GM12875 (cell line): Measurements from ENCODE around the gene NEURL4.

ENCODE experiments used
- H3K4me3 ChIP-seq: one replicate; pipeline ENCODE4 v1.5.1; 2011; ENCODE audit warnings: low read depth, low read length, control low read depth
- CTCF ChIP-seq: IDR thresholded peaks from 2 replicates; pipeline ENCODE4 v1.5.1; 2011; ENCODE audit warnings: low read depth, mild to moderate bottlenecking, control low read depth, inconsistent platforms, low read length, moderate library complexity, borderline replicate concordance; ENCODE audit not compliant: insufficient read depth

NEURL4 gene

GRCh38 chr17:7293159-7293558 is 36.0 kb downstream of the NEURL4 start:
- TF ChIP-seq CTCF, result no peak
- H3K4me3 ChIP-seq, result no peak overlapping the region

- TF ChIP-seq CTCF, result no peak
- H3K4me3 ChIP-seq, result no peak overlapping the region
These were observed 36.4 kb downstream of the NEURL4 start for GRCh38 chr17:7292729-7293128.

GRCh38 chr17:7292194-7292593 is 36.9 kb downstream of the NEURL4 start:
- H3K4me3 ChIP-seq, result no peak overlapping the region
- no peak for TF ChIP-seq CTCF

- no peak overlapping the region for H3K4me3 ChIP-seq
- no peak for TF ChIP-seq CTCF
These were observed 38.5 kb downstream of the NEURL4 start for GRCh38 chr17:7290685-7291084.

GRCh38 chr17:7290166-7290565 is 39.0 kb downstream of the NEURL4 start:
- H3K4me3 ChIP-seq, result no peak overlapping the region
- TF ChIP-seq CTCF, result no peak

GRCh38 chr17:7289256-7290032 is 39.7 kb downstream of the NEURL4 start:
- H3K4me3 ChIP-seq, result no peak overlapping the region

More at GRCh38 chr17:7289256-7290032, 39.7 kb downstream of the NEURL4 start:
- TF ChIP-seq CTCF, result no peak
